Esophagus squamous epithelium (tissue), 4 donors: ENCODE results near the gene BRD1.

Source experiments
- POLR2A ChIP-seq, 4 donors: fragments of 450-650 bp; IDR thresholded peaks; one replicate each; pipeline ENCODE4 v1.6.1; 2017; ENCODE audit warnings: antibody characterized with exemption in 4 of 4, mild to moderate bottlenecking in 4 of 4, moderate library complexity in 3 of 4
- TF ChIP-seq, protein P1 (sequence below), 6 experiments: fragments of 450-650 bp in 4 of 6; fragments of 200-600 bp in 2 of 6; sonication (generic) in 2 of 6; IDR thresholded peaks; one replicate each; pipeline ENCODE4 v1.5.1; 2016 to 2019; ENCODE audit warnings: antibody characterized with exemption in 6 of 6, mild to moderate bottlenecking in 4 of 6, moderate library complexity in 4 of 6

DNA sequence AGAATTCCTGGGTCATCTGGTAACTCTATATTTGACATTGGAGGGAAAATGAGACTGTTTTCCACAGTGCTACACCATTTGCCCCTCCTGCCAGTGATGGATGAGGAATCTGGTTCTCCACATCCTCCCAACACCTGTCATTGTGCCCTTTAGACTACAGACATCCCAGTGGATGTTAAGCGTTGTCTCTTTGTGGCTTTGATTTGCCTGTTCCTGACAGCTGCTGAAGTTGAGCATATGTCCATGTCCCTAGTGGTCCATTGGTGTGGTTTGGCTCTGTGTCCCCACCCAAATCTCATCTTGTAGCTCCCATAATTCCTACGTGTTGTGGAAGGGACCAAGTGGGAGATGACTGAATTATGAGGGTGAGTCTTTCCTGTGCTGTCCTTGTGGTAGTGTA is 88.5 kb downstream of the BRD1 start:
- TF ChIP-seq, protein P1, sequence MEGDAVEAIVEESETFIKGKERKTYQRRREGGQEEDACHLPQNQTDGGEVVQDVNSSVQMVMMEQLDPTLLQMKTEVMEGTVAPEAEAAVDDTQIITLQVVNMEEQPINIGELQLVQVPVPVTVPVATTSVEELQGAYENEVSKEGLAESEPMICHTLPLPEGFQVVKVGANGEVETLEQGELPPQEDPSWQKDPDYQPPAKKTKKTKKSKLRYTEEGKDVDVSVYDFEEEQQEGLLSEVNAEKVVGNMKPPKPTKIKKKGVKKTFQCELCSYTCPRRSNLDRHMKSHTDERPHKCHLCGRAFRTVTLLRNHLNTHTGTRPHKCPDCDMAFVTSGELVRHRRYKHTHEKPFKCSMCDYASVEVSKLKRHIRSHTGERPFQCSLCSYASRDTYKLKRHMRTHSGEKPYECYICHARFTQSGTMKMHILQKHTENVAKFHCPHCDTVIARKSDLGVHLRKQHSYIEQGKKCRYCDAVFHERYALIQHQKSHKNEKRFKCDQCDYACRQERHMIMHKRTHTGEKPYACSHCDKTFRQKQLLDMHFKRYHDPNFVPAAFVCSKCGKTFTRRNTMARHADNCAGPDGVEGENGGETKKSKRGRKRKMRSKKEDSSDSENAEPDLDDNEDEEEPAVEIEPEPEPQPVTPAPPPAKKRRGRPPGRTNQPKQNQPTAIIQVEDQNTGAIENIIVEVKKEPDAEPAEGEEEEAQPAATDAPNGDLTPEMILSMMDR (IDR thresholded peaks at IDR 0.05), result no peak
- TF ChIP-seq POLR2A (IDR thresholded peaks at IDR 0.05), result no peak
